Bone marrow (tissue), 2 donors: Measurements from ENCODE around the gene PLEK.

ENCODE experiments used
- DNase-seq, 2 donors: peaks; one replicate each; lab custom pipeline; 2025; lab: John Stamatoyannopoulos, UW

Gene PLEK

GRCh38 chr2:68416081-68416675, 51.1 kb downstream of the PLEK start:
- no peak for DNase-seq

GRCh38 chr2:68417926-68418325, 52.8 kb downstream of the PLEK start:
- peak in 1 of 2 donors; percentile 56 for DNase-seq

GRCh38 chr2:68418419-68418818, 53.3 kb downstream of the PLEK start:
- no peak for DNase-seq

- no peak for DNase-seq
Measured at GRCh38 chr2:68418855-68419254, 53.8 kb downstream of the PLEK start.

- DNase-seq: no peak
Measured at GRCh38 chr2:68420254-68420910, 55.3 kb downstream of the PLEK start.

- peak in 1 of 2 donors; percentile 98 for DNase-seq
Measured at GRCh38 chr2:68423966-68424650, 59.0 kb downstream of the PLEK start.

- no peak for DNase-seq
Measured at GRCh38 chr2:68425503-68425902, 60.4 kb downstream of the PLEK start.

- DNase-seq: no peak
Measured at GRCh38 chr2:68426446-68426845, 61.4 kb downstream of the PLEK start.

GRCh38 chr2:68426848-68427579, 61.9 kb downstream of the PLEK start:
- no peak for DNase-seq

GRCh38 chr2:68428126-68428525, 63.0 kb downstream of the PLEK start:
- DNase-seq: no peak

GRCh38 chr2:68428746-68429145, 63.7 kb downstream of the PLEK start:
- no peak for DNase-seq

- no peak for DNase-seq
Measured at GRCh38 chr2:68429311-68429826, 64.3 kb downstream of the PLEK start.

GRCh38 chr2:68431316-68431972, 66.4 kb downstream of the PLEK start:
- no peak for DNase-seq

GRCh38 chr2:68432696-68433658, 67.9 kb downstream of the PLEK start:
- DNase-seq: no peak

GRCh38 chr2:68434981-68435380, 69.9 kb downstream of the PLEK start:
- peak in 1 of 2 donors; percentile 47 for DNase-seq

- DNase-seq: no peak
Measured at GRCh38 chr2:68435615-68436014, 70.5 kb downstream of the PLEK start.

GRCh38 chr2:68436270-68436669, 71.2 kb downstream of the PLEK start:
- DNase-seq: no peak

- peak in 1 of 2 donors; percentile 28 for DNase-seq
Measured at GRCh38 chr2:68438455-68439303, 73.6 kb downstream of the PLEK start.

GRCh38 chr2:68441179-68441993, 76.3 kb downstream of the PLEK start:
- DNase-seq: peak; percentile 59 to 93
